ENCODE measurements around the gene LMX1A.

The LMX1A gene

DNA sequence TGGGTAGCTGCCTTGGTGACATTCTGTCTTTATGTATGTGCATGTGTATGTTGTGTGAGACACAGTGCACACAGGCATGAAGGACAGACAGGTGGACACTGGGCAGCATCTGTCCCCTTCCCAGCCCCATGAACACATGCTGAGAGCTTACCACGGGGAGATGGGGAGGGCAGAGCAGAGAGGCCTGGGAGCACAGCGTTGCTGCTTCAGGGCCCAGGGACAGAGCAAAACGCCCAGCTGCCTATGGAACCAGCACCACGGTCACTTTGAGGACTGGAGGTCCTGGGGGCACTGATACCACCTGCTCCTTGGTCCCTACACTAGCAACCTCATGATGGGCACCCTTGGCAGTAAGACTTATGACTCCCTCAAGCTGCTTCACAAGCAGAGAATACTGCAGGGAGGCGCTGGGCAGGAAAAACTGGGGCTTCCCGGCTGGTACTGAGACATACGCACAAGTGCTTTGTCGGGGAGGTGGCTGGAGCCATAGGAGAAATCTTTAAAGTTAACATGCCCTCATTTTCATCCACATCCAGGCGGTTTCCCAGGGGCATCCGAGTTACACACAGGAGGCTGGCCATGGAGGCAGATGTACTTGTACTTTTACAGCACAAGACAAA is 40.3 kb downstream of the LMX1A start:
- no peak for DNase-seq

DNA sequence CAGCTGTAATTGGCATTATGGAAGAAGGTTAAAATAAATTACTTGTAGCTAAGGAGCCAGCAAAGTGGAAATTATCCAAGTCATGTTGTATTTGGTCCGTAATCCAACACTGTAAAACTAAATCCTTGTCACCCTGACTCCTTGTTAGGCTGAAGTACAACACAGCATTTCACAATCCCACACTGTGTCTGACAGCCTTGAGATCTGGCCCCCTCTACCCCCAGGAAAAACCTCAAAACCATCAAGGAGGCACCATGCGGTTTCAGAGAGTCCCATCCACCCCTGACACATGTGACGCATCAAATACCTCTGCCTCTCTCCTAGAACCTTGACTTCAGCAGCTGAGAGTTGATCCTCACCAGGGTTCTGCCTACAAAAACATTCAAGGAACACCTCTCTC is 41.0 kb downstream of the LMX1A start:
- no peak for DNase-seq

DNA sequence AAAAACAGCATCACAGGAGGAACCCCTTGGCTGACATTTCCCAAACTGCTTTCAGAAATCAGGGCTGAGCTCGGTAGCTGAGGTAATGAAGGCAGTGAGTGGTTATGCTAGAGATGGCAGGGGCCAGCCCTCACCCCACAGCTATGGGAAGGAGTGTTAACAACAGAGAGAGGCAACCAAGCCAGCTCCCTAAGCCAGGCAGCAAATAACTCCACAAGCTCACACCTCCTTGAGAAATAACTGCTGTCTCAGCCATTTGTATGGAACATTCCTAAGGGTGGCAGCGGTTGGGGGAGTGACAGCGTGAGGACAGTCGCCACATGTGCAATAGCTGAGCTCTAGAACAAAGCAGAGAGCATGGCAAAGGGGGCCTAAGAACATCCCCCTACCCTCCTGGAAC is 42.6 kb downstream of the LMX1A start:
- DNase-seq: no peak

DNA sequence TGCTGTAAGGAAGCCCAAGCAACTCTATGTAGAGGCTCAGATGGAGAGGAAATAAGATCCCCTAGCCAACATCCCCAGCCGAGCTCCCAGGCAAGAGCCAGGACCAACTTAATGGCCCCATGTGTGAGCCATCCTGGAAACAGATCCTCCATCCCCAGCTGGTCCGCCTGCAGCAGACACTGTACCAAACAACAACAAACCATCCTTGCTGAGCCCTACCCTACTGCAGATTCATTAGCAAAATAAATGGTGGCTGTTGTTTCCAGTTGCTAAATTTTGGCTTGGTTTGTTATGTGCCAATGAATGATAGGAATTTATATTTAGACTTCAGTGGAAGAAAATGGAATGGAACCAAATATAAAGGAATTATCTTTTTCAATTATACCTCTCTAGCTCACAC is 43.9 kb downstream of the LMX1A start:
- DNase-seq: no peak

DNA sequence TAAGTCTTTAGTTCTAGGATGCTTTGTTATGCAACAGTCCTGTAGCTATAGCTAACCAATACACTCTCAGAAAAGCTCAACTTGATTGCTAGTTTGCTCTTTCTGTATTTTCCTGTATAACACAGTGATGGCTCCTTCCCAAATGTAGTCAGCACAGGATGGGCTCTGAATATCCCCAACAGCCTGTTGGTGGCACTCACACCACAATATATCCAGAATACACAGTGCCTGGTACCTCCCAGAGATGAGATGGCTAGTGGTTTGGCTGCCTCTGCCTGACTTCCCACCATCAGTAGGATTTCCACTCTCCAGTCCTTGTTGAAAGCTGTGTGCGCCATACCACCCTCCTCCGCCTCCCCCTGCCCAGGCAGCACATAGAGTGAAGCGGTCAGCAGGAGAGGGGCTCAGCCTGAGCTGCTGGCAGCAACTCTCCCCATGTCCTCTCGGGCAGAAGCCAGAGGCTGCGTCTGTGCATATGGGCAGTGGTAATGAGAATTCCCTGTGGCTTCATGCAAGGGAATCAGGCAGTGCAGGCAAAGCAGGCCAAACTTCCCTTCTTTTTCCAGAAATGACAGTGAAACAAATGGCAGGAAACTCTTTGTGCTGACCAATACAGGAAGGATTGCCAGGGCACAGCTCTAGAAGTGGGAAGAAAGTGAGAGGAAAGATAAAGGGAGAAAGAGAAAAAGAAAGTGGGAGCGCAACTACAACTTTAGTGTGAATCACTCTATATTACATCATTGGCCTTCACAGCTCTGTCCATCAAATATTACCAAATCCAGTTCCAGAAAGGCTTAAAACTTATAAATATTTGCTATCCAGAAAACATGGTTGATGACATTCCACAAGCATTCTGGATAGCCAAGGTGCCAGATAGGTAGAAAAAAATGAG is 49.7 kb downstream of the LMX1A start:
- no peak for DNase-seq

DNA sequence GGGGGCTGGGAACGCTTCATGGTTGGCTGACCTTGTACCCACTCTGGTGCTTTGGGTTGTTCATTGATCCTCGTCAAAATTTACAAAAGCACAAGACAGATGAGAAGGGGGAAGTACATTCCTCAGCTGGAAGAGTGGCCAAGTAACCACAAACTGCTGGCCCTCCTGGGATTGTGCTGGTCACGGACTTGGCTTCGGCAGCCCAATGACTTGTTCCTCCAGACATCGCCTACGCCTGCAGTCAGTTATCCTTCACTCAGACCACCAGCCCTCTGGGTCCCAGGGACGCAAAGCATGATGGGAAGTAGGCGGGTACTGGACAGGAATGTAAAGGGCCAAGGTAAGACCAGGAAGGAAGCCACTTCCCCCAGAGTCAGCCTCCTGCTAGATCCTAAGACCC is 53.1 kb downstream of the LMX1A start:
- DNase-seq: no peak

GRCh38 chr1:165300400-165300903 is 56.1 kb downstream of the LMX1A start:
- no peak for DNase-seq

GRCh38 chr1:165298203-165298820 is 58.2 kb downstream of the LMX1A start:
- DNase-seq: no peak

GRCh38 chr1:165296205-165296604 is 60.3 kb downstream of the LMX1A start:
- DNase-seq: no peak

- no peak for DNase-seq
These were observed 66.4 kb downstream of the LMX1A start for GRCh38 chr1:165290148-165290547.

GRCh38 chr1:165289556-165289955 is 67.0 kb downstream of the LMX1A start:
- no peak for DNase-seq

- DNase-seq: no peak
These were observed 68.0 kb downstream of the LMX1A start for GRCh38 chr1:165288350-165289120.

- no peak for DNase-seq
These were observed 68.7 kb downstream of the LMX1A start for GRCh38 chr1:165287781-165288180.

GRCh38 chr1:165287329-165287728 is 69.2 kb downstream of the LMX1A start:
- no peak for DNase-seq

- no peak for DNase-seq
These were observed 72.1 kb downstream of the LMX1A start for GRCh38 chr1:165284454-165284853.

GRCh38 chr1:165281207-165281901 is 75.2 kb downstream of the LMX1A start:
- no peak for DNase-seq

GRCh38 chr1:165279882-165280281 is 76.6 kb downstream of the LMX1A start:
- DNase-seq: no peak

DNA sequence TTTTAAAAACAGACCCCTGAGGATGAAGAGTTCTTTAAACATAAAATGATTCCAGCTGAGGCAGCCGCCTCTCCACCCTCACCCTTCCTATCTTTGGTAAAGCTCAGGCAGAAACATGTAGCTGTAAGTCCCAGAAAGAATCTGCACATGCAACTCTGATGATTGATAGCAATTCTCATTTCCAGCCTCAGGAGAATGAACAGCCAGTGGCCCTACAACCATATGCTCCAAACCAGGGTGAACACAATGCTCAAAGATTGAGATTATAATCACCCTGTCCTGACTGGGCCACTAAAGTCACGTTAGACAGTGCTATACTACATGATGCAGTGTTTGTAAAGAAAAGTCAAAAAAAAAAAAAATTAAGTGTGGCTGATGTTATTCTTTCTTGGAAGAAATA is 80.2 kb downstream of the LMX1A start:
- no peak for DNase-seq

- no peak for DNase-seq
These were observed 91.2 kb downstream of the LMX1A start for GRCh38 chr1:165265196-165265838.

DNA sequence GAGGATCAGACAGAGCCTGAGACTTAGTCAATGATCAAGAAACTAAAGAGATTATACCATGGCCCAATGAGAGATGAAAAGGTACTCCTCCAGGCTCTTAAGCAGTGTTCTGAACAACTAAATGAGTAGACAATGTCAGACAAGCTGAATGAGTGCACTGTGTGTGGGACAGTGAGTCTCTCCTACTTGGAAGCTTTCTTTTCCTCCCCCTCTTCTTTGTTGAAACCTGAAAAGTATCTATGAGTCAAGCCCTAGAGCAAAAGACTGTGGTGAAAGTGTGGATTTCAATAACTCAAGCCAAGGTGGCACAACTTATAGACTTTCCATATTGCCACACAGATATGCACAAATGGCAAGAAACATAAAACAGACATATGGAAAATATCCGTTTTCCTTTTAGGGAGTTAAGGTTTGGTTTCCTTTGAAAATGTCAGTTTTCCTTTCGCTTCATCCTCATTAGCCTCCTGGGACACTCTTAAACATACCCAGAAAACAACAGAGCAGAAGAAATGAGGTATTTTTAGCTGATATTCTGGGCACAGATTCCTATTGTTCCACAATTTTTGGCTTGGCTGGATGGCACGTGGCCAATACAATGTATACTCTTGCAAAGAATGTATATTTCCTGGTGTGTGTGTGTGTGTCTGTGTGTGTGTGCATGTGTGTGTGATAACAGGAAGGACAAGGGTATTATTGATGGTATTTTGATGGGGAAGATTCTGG is 96.6 kb downstream of the LMX1A start:
- DNase-seq: no peak

DNA sequence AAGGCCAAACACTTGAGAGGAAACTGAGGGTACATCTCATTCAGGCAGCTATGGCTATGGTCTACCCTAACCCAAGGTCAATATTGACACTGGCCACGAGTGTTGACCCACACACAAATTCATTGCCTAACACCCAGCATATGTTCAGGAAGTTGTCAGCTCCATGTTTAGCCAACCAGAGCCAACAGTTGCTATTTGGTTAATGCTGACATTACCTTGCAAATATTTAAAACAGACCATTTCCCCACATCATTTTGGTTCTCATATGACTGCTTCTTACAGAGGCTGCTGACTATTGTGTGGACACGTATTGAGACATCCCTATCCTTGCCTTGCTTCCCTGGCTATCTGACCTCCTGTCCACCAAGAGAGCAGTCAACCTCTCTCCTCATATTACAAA is 97.3 kb downstream of the LMX1A start:
- DNase-seq: no peak

All from RPMI8226 (cell line).